GM19099 (cell line): ENCODE results near the gene HAGHL.

Source experiments
- POLR2A ChIP-seq: IDR thresholded peaks from 3 replicates; pipeline ENCODE4 v1.6.1; 2011; ENCODE audit warnings: low read depth; ENCODE audit not compliant: insufficient read length; ENCODE audit errors: extremely low read depth

HAGHL gene

GRCh38 chr16:776824-777223 lies 49.9 kb downstream of the HAGHL start:
- no peak for TF ChIP-seq POLR2A

GRCh38 chr16:777826-778225 lies 50.9 kb downstream of the HAGHL start:
- no peak for TF ChIP-seq POLR2A

- no peak for TF ChIP-seq POLR2A
Observed at GRCh38 chr16:778447-778846, 51.5 kb downstream of the HAGHL start.

GRCh38 chr16:778909-779527 lies 52.1 kb downstream of the HAGHL start:
- no peak for TF ChIP-seq POLR2A
